Stimulated activated CD4-positive, alpha-beta T cell treated with anti-CD3 and anti-CD28 coated beads, TNF-alpha, amount 100 ng/mL, for 48 hours (primary cell): ENCODE data around the gene TXNRD1.
"Not testable (repeated sequence)": the region's sequence is repeated elsewhere in the genome, so short reads cannot be mapped to it uniquely, and the experiment has no call there.

Source experiments
- DNase-seq, 3 donors: peaks; one replicate each; pipeline ENCODE4 v3.0.0-alpha.2; 2020; ENCODE audit warnings: low read depth in 3 of 3

The TXNRD1 gene

DNA sequence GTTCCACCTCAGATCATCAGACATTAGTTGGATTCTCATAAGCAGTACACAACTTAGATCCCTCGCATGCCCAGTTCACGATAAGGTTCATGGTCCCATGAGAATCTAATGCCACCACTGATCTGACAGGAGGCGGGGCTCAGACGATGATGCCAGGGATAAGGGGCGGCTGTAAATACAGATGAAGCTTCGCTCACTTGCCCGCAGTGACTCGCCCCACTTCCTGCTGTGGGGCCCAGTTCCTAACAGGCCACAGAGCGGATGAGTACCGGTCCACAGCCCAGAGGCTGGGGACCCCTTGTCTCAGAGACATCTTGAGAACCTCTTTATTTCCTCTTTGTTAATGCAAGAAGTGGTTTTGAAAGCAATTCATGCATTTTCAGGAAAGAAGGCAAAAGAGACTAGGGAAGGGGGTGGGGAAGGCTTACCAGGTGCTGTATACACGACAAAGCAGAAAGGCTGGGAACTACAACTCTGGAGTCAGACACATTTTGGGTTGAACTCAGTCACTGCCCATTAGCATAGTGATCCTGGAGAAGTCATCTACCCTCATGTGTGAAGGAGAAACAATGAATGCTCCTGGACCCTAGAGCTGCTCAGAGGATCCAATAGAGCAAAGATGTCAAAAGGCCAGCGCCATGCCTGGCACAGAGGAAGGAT, 156.6 kb downstream of the TXNRD1 start:
- DNase-seq: peak in 1 of 3 donors; percentile 23

DNA sequence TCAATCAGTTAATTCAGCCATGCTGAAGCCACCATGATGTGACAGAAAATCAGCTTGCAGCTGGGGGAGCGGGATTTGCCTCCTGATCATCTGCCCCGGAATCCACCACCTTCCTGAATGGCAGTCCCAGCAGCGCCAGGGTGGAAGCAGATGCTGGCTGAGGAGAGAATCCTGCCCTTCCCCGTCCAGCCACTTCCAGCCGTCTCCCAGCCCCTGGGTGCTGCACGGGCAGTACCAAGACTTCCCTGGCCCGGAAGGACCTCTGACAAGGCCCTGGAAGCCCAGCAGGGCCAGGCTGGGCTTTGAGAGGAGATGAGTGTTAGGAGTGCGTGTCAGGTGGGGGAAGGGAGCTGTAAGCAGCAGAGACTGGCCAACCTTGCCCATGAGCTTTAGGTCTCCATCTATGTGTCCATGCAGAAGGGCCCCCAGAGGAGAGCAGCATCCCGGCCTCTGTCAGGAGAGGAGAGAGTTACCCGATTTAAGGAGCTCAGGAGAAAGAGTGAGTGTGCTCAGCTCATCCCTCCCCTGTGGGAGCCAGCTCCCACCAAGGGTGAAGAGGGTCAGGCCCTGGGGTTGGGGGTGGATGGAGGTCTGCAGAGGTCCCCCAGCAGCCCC, 157.2 kb downstream of the TXNRD1 start:
- no peak for DNase-seq

DNA sequence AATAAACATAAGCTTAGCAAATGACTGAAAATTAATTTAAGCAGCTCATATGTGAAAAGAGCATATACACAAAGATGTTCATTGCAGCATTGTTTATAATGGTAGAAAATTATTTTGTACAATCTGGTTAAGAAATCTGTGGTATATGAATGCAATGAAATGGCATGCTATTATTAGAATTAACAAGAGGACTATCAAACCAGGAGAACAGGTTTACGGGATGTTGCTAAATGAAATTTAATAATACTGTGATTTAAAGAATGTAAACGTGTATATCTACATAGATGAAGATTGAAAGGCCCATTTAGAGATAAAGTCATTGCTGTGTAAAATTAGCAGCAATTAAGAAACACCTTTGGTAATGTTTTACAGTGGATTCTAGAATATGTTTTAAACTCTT, 158.5 kb downstream of the TXNRD1 start:
- no peak for DNase-seq

DNA sequence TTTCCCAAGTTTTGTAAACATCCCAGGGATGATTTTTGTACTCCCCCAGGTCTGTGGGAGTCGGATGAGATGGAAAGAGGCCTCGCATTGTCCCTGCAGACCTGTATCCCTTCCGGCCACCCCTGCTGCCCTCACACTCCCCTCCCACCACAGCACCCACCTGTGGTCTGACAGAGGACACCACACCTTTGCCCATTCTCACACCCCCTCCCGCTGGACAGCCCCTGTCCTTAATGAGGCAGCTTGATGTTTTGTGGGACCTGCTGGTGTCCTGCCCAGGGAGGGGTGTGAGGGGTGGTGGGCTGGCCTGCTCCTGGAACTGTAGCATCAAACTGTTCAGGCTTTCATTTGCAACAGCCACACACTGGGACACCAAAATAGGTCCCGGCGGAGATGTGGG, 159.2 kb downstream of the TXNRD1 start:
- DNase-seq: no peak

DNA sequence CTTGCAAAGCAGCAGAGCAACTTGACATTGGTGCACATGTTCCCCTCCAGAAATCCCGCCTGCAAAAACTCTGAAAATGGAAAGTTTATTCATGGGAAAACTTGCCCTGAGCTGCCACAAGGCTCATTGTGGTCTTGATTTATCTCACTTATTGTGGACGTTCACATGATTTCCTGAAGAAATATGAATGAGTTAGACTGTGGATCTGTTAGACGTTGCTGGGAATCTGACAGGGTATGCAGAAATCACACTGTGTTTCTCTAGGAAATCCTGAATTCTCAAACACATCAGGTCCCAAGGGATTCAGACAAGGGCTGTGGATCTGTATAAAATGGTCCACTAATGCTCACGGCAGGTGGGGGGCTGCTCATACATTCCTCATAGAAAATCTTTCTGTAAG, 160.2 kb downstream of the TXNRD1 start:
- no peak for DNase-seq

DNA sequence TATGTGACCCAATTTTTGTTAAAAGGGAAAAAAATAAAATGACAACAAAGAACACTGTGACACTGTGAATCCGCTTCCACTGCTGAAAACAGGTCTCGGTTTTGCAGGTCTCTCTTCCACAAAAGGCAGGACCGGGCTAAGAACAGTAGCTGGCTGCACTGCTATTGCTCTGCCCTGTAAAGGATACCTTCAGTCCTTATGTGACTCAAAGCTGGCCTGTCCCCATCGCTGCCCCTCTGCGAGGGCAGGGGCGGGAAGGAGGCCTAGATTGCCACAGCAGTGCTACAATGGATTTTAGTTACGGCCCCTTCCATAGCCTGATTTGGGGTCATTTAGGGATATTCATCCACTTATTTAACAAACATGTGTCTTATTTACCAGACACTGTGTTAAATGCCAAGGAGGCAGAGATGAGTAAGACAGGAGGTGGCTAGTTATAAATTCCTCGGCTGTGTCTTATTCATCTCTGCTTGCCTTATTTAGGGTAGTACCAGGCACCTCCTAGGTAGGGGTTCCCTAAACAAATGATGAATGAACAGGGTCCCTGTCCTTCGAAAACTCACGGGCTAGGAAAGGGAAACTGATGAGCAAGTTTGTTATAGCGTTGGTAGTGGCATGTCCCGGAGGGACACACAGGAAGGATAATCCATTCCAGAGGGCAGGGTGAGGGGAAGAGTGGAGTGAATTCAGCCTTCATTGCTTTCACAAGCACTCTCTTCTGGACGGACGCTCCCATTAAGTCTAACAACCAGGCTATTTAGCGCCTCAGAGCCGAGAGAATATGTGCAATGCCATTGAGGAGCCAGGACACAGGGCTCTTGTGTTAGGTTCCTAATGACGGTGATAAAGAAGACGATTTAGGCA, 161.3 kb downstream of the TXNRD1 start:
- DNase-seq: no peak

DNA sequence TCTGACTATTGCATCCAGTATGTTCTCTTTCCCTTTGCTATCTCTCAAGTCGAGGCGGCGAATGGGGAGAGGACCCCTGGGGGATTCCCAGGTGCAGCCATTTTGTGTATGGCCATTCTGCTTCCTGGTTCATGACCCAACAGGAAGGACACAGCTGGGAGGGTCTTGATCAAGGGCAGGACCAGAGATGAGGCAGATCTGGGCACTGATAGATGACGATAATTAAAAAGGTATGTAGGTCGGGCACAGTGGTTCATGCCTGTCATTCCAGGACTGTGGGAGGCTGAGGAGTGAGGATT, 161.9 kb downstream of the TXNRD1 start:
- DNase-seq: no peak

DNA sequence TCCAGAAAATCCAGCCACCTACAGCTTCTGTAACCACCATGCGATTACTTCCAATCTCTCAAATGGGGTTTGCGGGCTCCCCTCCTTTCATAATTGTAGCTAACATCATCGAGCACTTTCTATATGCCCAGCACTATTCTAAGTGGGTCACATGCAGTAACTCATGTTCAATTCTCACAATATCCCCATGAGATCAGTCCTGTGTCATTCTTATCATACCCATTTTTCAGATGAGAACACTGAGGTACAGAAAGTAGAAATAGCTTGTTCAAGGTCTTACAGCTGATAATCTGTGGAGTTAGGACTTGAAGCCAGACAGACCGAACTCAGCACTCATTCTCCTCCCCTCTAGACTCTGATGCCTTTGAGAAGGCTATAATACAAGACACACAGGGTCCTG, 162.8 kb downstream of the TXNRD1 start:
- DNase-seq: no peak

DNA sequence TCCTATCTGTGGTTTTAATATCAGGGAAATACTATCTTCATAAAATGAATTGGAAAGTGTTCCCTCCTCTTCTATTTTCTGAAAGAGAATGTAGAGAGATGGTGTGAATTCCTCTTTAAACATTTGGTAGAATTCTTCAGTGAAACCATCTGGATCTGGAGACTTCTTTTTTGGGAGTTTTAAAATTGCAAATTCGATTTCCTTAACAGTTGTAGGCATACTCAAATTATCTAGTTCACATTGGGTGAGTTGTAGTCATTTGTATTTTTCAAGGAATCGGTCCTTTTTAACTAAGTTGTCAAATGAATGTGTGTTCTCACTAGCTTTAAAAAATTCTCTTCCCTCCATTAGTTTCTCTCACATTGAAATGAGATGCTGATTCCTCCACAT, 165.8 kb downstream of the TXNRD1 start:
- DNase-seq: no peak

DNA sequence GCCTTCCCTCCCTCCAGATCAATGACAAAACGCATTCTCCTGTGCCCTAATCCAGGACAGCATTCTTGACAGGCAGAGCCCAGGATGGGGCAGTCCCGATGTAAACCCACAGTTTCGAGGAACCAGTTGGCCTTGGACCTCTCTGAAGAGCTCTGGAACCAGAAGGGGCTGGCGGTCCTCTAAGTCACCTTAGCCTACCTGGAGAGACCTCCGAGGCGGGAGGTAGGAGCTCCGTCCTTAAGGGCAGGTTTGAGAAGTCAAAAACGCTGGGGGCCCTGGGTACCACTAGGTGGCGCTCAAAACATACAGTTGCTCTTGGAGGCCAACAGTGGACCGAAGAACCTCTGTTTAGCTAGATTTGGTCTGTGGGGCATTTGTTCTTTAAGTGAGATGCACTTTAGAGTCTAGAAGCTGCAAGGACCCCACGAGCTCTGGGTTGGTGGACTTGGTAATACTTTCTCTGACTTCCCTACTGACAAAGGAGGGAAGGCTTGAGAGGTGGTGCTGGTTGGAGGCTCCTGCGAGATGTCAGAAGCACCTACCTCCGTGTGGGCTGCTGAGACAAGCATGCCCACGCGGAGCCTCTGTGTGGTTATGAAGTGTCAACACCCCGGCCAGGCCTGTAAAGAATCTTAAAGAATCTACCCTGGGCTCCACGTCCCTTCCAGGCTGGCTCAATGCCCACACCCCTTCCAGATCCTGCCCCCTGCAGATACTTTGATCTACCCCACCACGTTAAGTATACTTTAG, 166.3 kb downstream of the TXNRD1 start:
- peak; percentile 58 to 82 (median 76) for DNase-seq

DNA sequence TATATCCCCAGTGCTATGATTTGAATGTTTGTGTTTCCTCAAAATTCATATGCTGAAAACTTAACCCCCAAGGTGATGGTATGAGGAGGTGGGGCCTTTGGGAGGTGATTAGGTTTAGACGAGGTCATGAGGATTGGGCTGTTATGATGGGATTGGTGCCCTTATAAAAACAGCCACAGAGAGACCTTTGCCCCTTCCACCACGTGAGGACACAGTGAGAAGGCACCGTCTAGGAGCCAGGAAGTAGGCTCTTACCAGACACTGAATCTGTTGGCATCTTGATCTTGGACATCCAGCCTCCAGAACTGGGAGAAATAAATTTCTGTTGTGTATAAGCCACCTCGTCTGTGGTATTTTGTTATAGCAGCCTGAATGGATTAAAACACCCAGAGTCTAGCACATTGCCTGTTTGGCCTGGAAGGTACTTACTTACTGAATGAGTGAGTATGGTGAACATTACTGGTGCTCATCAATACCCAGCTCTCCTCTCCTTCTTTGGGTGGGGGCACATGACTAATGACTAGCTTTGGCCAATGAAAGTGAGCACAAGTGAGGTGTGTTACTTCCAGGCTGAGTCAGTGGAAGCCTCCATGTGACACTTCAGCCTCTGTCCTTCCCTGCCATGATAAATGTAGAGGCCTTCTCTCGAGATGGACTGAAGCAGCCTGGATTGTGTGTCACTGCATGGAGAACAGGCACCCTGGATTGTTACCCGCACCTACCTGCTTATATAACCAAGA, 168.7 kb downstream of the TXNRD1 start:
- DNase-seq: no peak

DNA sequence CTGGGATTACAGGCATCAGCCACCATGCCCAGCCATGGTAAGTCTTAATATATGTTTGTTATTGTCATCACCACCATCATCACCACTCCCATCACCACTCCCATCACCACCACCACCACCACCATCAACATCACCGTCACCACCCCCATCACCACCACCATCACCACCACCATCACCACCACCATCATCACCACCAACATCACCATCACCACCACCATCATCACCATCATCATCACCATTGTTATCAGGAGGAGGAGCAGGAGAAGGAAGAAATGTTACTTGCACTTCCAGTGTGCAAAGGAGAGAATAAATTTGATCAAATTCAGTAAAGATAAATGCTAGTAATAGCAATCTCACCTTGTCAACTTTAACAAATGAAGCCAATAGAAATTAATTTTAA, 169.9 kb downstream of the TXNRD1 start:
- DNase-seq: no peak

DNA sequence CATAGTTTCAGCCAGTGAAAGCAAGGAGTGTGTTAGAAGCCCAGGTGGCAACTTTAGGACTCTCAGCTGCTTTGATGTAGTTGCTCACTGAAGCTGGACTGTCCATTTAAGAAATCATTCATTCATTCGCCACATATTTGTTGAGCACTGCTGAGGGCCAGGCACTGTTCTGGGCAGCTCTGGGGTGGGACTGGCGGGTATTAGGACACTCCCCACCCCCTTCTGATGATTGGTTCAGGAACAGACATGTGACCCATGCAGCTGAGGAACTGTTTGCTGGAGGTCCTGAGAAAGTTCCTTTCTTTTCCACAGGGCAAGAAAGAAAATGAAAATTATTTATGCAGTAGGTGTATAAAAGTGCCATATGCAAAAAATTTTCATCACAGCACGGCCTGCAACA, 170.9 kb downstream of the TXNRD1 start:
- no peak for DNase-seq

DNA sequence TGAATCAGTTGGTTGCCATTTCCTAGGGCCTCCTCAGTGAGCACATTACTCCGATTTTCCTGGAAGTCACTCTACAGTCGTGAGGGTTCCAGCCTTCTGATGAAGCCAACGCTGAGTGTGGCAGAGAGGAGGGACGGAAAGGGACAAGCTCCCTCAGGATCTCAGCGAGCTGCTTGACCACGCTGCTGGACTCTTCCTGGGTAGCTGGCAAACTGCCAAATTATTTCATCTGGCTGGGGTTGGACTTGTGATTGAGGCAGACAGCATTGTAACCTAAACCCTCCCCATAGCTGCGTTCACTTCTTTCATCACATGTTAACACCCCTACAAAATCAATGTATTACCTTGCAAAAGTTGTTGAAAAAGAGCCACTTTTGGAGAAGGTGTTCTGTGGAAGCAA, 171.6 kb downstream of the TXNRD1 start:
- no peak for DNase-seq

DNA sequence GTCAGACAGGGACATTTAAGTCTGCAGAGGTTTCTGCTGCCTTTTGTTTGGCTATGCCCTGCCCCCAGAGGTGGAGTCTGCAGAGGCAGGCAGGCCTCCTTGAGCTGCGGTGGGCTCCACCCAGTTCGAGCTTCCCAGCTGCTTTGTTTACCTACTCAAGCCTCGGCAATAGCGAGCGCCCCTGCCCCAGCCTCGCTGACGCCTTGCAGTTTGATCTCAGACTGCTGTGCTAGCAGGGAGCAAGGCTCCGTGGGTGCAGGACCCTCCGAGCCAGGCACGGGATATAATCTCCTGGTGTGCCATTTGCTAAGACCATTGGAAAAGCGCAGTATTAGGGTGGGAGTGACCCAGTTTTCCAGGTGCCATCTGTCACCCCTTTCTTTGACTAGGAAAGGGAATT, 178.5 kb downstream of the TXNRD1 start:
- not testable (repeated sequence) for DNase-seq
